ENCODE measurements around the gene MRPS7.

Gene MRPS7

GRCh38 chr17:75231071-75231470 is 30.6 kb upstream of the MRPS7 start:
- DNase-seq (ENCODE audit: low spot score): no peak

GRCh38 chr17:75231741-75232464 is 29.8 kb upstream of the MRPS7 start:
- no peak for TF ChIP-seq CTCF (IDR thresholded peaks at IDR 0.05; ENCODE audit: extremely low read depth, missing control alignments)
- DNase-seq (ENCODE audit: low spot score): no peak

More at GRCh38 chr17:75231071-75231470, 30.6 kb upstream of the MRPS7 start:
- TF ChIP-seq CTCF (IDR thresholded peaks at IDR 0.05; ENCODE audit: extremely low read depth, missing control alignments): no peak

DNA sequence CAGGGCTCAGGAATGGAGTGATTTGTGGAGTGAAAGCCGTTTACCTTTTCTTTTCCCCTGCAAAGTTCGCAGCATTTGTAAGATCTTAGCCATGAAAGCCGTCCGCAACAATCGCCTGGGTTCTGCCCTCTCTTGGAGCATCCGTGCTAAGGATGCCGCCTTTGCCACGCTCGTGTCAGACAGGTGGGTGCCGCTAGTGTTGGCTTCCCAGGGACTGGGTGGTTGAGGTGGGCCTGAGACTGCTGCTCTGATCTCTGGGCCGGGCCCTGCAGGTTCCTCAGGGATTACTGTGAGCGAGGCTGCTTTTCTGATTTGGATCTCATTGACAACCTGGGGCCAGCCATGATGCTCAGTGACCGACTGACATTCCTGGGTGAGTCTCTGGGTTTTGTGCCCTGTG is 28.9 kb upstream of the MRPS7 start:
- TF ChIP-seq CTCF (IDR thresholded peaks at IDR 0.05; ENCODE audit: extremely low read depth, missing control alignments): no peak
- DNase-seq (ENCODE audit: low spot score): no peak

- no peak for DNase-seq (ENCODE audit: low spot score)
- no peak for TF ChIP-seq CTCF (IDR thresholded peaks at IDR 0.05; ENCODE audit: extremely low read depth, missing control alignments)
Observed at GRCh38 chr17:75237100-75238014, 24.3 kb upstream of the MRPS7 start.

GRCh38 chr17:75238020-75238580 is 23.6 kb upstream of the MRPS7 start:
- DNase-seq (ENCODE audit: low spot score): no peak
- no peak for TF ChIP-seq CTCF (IDR thresholded peaks at IDR 0.05; ENCODE audit: extremely low read depth, missing control alignments)

GRCh38 chr17:75238684-75239191 is 22.9 kb upstream of the MRPS7 start:
- peak; percentile 78 for DNase-seq (ENCODE audit: low spot score)
- peak; percentile 66 for TF ChIP-seq CTCF (IDR thresholded peaks at IDR 0.05; ENCODE audit: extremely low read depth, missing control alignments)
